ENCODE results near the gene MVB12A.

MVB12A gene

GRCh38 chr19:17393002-17393401 is 26.8 kb upstream of the MVB12A start:
- Histone ChIP-seq H3K56ac (ENCODE audit: low read length) (no peak overlapping the region), H3K9ac (ENCODE audit: low read length) (no peak overlapping the region), H3K4me3 (ENCODE audit: low read length) (no peak overlapping the region), H2BK15ac (replicated peaks; ENCODE audit: low read depth) (no peak overlapping the region), H2BK5ac (ENCODE audit: low read length) (no peak overlapping the region), H3K79me2 (ENCODE audit: control insufficient read depth, insufficient read depth, low read length) (no peaks in the 10 kb centered on the region), H3K27me3 (ENCODE audit: insufficient read depth, low read length, poor library complexity) (no peaks in the 10 kb centered on the region), H3K23ac (ENCODE audit: low read length) (no peak overlapping the region), H3K4ac (ENCODE audit: low read depth, low read length) (no peak overlapping the region), H2AK5ac (ENCODE audit: low read length) (no peak overlapping the region), H3K4me1 (ENCODE audit: control insufficient read depth, low read depth, low read length) (no peaks in the 10 kb centered on the region), H3K4me2 (ENCODE audit: low read length) (no peak overlapping the region), H4K8ac (ENCODE audit: low read depth, low read length) (no peak overlapping the region), H2BK120ac (ENCODE audit: low read depth, low read length) (no peak overlapping the region), H3K18ac (ENCODE audit: low read length) (no peak overlapping the region), H4K5ac (ENCODE audit: low read length) (no peak overlapping the region), H3K27ac (ENCODE audit: low read depth, low read length) (no peak overlapping the region), H3K36me3 (ENCODE audit: control insufficient read depth, insufficient read depth, low read length) (no peaks in the 10 kb centered on the region), H3K79me1 (ENCODE audit: low read length) (no peaks in the 10 kb centered on the region)
- WGBS (ENCODE audit: extremely low coverage, insufficient coverage, low lambda C conversion rate): no CpG with 5 or more reads among the region's 2 CpGs
- DNase-seq: peak; percentile 29

DNA sequence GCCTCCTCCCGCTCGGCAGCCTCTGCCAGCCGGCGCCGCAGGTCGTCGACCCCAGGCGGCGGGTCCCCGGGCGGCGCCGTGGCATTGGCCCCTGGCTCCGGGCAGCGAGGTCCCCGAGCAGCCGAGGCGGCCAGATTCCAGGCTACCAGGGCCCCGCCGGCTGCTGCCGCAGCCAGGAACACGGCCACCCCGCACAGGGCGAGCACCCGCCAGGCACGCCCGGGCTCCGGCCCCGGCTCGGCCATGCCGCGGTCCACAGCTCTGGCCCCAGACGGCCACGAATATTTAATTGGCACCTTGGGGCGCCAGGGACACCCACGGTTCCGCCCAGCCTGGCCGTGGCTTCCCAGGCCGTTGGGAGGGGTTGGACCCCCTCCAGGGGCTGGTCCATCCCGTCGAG is 25.9 kb upstream of the MVB12A start, which contains the start of gene CCDC194:
Gene CCDC194 (minus strand): TSS at position 283 of the 400 bp plus-strand sequence. CDS start 38 bp downstream, at position 245.
- H3K18ac ChIP-seq (ENCODE audit: low read length): no peak within 1 kb of the TSS
- no peaks in the 10 kb centered on the region for H3K79me1 ChIP-seq (ENCODE audit: low read length)
- no peak within 1 kb of the TSS for H2BK120ac ChIP-seq (ENCODE audit: low read depth, low read length)
- H2BK5ac ChIP-seq (ENCODE audit: low read length): no peak within 1 kb of the TSS
- H3K23ac ChIP-seq (ENCODE audit: low read length): no peak within 1 kb of the TSS
- H3K4me2 ChIP-seq (ENCODE audit: low read length): no peak within 1 kb of the TSS
- WGBS (ENCODE audit: extremely low coverage, insufficient coverage, low lambda C conversion rate): no CpG with 5 or more reads among the region's 41 CpGs
- no peak within 1 kb of the TSS for H3K9ac ChIP-seq (ENCODE audit: low read length)
- no peaks in the 10 kb centered on the region for H3K4me1 ChIP-seq (ENCODE audit: control insufficient read depth, low read depth, low read length)
- no peaks in the 10 kb centered on the region for H3K79me2 ChIP-seq (ENCODE audit: control insufficient read depth, insufficient read depth, low read length)
- no peak for DNase-seq
- no peak within 1 kb of the TSS for H3K56ac ChIP-seq (ENCODE audit: low read length)
- no peaks in the 10 kb centered on the region for H3K36me3 ChIP-seq (ENCODE audit: control insufficient read depth, insufficient read depth, low read length)
- no peak within 1 kb of the TSS for H3K4me3 ChIP-seq (ENCODE audit: low read length)
- no peak within 1 kb of the TSS for H3K27ac ChIP-seq (ENCODE audit: low read depth, low read length)
- H2AK5ac ChIP-seq (ENCODE audit: low read length): no peak within 1 kb of the TSS
- H4K8ac ChIP-seq (ENCODE audit: low read depth, low read length): no peak within 1 kb of the TSS
- no peaks in the 10 kb centered on the region for H3K27me3 ChIP-seq (ENCODE audit: insufficient read depth, low read length, poor library complexity)
- H4K5ac ChIP-seq (ENCODE audit: low read length): no peak within 1 kb of the TSS
- H3K4ac ChIP-seq (ENCODE audit: low read depth, low read length): no peak within 1 kb of the TSS
- H2BK15ac ChIP-seq (replicated peaks; ENCODE audit: low read depth): no peak within 1 kb of the TSS

- H4K5ac ChIP-seq (ENCODE audit: low read length): no peak overlapping the region
- H3K79me1 ChIP-seq (ENCODE audit: low read length): no peaks in the 10 kb centered on the region
- H2BK120ac ChIP-seq (ENCODE audit: low read depth, low read length): no peak overlapping the region
- no peaks in the 10 kb centered on the region for H3K4me1 ChIP-seq (ENCODE audit: control insufficient read depth, low read depth, low read length)
- peak; percentile 94 for DNase-seq
- no peak overlapping the region for H2AK5ac ChIP-seq (ENCODE audit: low read length)
- no peaks in the 10 kb centered on the region for H3K27me3 ChIP-seq (ENCODE audit: insufficient read depth, low read length, poor library complexity)
- H2BK15ac ChIP-seq (replicated peaks; ENCODE audit: low read depth): no peak overlapping the region
- H3K23ac ChIP-seq (ENCODE audit: low read length): no peak overlapping the region
- H3K36me3 ChIP-seq (ENCODE audit: control insufficient read depth, insufficient read depth, low read length): no peaks in the 10 kb centered on the region
- peak overlapping the region; percentile 48 for H3K9ac ChIP-seq (ENCODE audit: low read length)
- no peaks in the 10 kb centered on the region for H3K79me2 ChIP-seq (ENCODE audit: control insufficient read depth, insufficient read depth, low read length)
- no peak overlapping the region for H3K4me3 ChIP-seq (ENCODE audit: low read length)
- peak overlapping the region; percentile 63 for H3K27ac ChIP-seq (ENCODE audit: low read depth, low read length)
- peak overlapping the region; percentile 22 for H3K18ac ChIP-seq (ENCODE audit: low read length)
- WGBS (ENCODE audit: extremely low coverage, insufficient coverage, low lambda C conversion rate): no CpG with 5 or more reads among the region's 19 CpGs
- H2BK5ac ChIP-seq (ENCODE audit: low read length): peak overlapping the region; percentile 82
- H3K56ac ChIP-seq (ENCODE audit: low read length): peak overlapping the region; percentile 81
- H4K8ac ChIP-seq (ENCODE audit: low read depth, low read length): no peak overlapping the region
- no peak overlapping the region for H3K4me2 ChIP-seq (ENCODE audit: low read length)
- no peak overlapping the region for H3K4ac ChIP-seq (ENCODE audit: low read depth, low read length)
Measured at GRCh38 chr19:17394891-17395415, 24.9 kb upstream of the MVB12A start.

DNA sequence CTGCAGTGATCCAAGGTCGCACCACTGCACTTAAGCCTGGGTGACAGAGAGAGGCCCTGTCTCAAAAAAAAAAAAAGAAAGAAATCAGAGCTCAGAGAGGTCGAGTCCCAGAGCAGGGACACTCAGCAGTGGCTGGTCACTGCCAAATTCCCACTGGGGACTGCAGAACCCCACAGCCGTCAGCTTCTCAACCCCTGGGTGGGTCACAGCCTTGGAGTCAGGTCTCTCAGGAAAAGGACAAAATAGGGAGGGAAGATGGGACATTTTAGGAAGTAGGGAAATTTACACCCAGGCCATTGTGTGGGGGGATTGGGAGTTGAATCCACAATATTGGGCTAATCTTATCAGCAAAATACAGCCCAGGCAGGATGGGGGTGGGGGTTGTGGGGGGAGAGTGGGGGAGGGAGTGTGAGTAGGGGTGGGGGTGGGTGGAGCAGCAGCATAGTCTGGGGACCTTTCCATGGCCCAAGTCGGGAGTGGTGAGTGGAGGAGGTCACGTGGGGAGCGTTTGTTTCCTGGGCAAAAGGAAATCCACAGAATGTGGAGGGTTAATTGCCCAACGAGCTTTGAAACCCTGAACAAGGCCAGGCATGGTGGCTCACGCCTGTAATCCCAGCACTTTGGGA is 20.8 kb upstream of the MVB12A start:
- H3K56ac ChIP-seq (ENCODE audit: low read length): peak overlapping the region; percentile 71
- H3K27ac ChIP-seq (ENCODE audit: low read depth, low read length): peak overlapping the region; percentile 81
- H3K9ac ChIP-seq (ENCODE audit: low read length): peak overlapping the region; percentile 30
- no peak overlapping the region for H2BK120ac ChIP-seq (ENCODE audit: low read depth, low read length)
- no peaks in the 10 kb centered on the region for H3K27me3 ChIP-seq (ENCODE audit: insufficient read depth, low read length, poor library complexity)
- no peak overlapping the region for H4K8ac ChIP-seq (ENCODE audit: low read depth, low read length)
- H4K5ac ChIP-seq (ENCODE audit: low read length): no peak overlapping the region
- no peak overlapping the region for H3K4ac ChIP-seq (ENCODE audit: low read depth, low read length)
- H3K36me3 ChIP-seq (ENCODE audit: control insufficient read depth, insufficient read depth, low read length): no peaks in the 10 kb centered on the region
- no peak overlapping the region for H3K4me3 ChIP-seq (ENCODE audit: low read length)
- no peak overlapping the region for H2AK5ac ChIP-seq (ENCODE audit: low read length)
- WGBS (ENCODE audit: extremely low coverage, insufficient coverage, low lambda C conversion rate): no CpG with 5 or more reads among the region's 8 CpGs
- peak overlapping the region; percentile 85 for H2BK5ac ChIP-seq (ENCODE audit: low read length)
- no peak overlapping the region for H3K23ac ChIP-seq (ENCODE audit: low read length)
- H3K79me2 ChIP-seq (ENCODE audit: control insufficient read depth, insufficient read depth, low read length): no peaks in the 10 kb centered on the region
- peak; percentile 79 for DNase-seq
- H3K18ac ChIP-seq (ENCODE audit: low read length): peak overlapping the region; percentile 93
- H3K4me2 ChIP-seq (ENCODE audit: low read length): no peak overlapping the region
- H3K4me1 ChIP-seq (ENCODE audit: control insufficient read depth, low read depth, low read length): no peaks in the 10 kb centered on the region
- H3K79me1 ChIP-seq (ENCODE audit: low read length): no peaks in the 10 kb centered on the region
- no peak overlapping the region for H2BK15ac ChIP-seq (replicated peaks; ENCODE audit: low read depth)

GRCh38 chr19:17401628-17402027 is 18.2 kb upstream of the MVB12A start:
- Histone ChIP-seq H4K8ac (ENCODE audit: low read depth, low read length) (no peak overlapping the region), H3K23ac (ENCODE audit: low read length) (no peak overlapping the region), H3K4ac (ENCODE audit: low read depth, low read length) (no peak overlapping the region), H2BK5ac (ENCODE audit: low read length) (no peak overlapping the region), H3K56ac (ENCODE audit: low read length) (no peak overlapping the region), H3K18ac (ENCODE audit: low read length) (no peak overlapping the region), H3K4me2 (ENCODE audit: low read length) (no peak overlapping the region), H3K36me3 (ENCODE audit: control insufficient read depth, insufficient read depth, low read length) (no peaks in the 10 kb centered on the region), H4K5ac (ENCODE audit: low read length) (no peak overlapping the region), H3K4me3 (ENCODE audit: low read length) (no peak overlapping the region), H3K9ac (ENCODE audit: low read length) (no peak overlapping the region), H3K27ac (ENCODE audit: low read depth, low read length) (no peak overlapping the region), H2BK15ac (replicated peaks; ENCODE audit: low read depth) (no peak overlapping the region), H3K27me3 (ENCODE audit: insufficient read depth, low read length, poor library complexity) (no peaks in the 10 kb centered on the region), H3K79me2 (ENCODE audit: control insufficient read depth, insufficient read depth, low read length) (no peaks in the 10 kb centered on the region), H2BK120ac (ENCODE audit: low read depth, low read length) (no peak overlapping the region), H3K79me1 (ENCODE audit: low read length) (no peaks in the 10 kb centered on the region), H2AK5ac (ENCODE audit: low read length) (no peak overlapping the region), H3K4me1 (ENCODE audit: control insufficient read depth, low read depth, low read length) (peaks cover 3% of the 10 kb centered on the region)
- no peak for DNase-seq
- WGBS (ENCODE audit: extremely low coverage, insufficient coverage, low lambda C conversion rate): no CpG with 5 or more reads among the region's 6 CpGs
